Kidney (tissue), 14 donors: ENCODE data around the gene CLMP. TPM values are rescaled to one million over a fixed set of nuclear protein-coding genes. Genes with fewer than 3 reads are reported as not detected.

Source experiments
- DNase-seq, 5 donors: peaks; one replicate each; pipeline ENCODE4 v3.0.0-alpha.2; 2013 to 2020
- FAIRE-seq: peaks from 2 replicates; lab custom pipeline; 2012; peaks lifted over from hg19 to GRCh38; lab: Jason Lieb, UNC
- H3K27ac ChIP-seq, 2 donors: one replicate each; pipeline ENCODE4 v1.7.0; 2013; ENCODE audit warnings: low read depth in 2 of 2, low read length in 2 of 2, inconsistent platforms in 1 of 2
- H3K27me3 ChIP-seq: one replicate; pipeline ENCODE4 v1.7.1; 2013; ENCODE audit warnings: low read length, inconsistent platforms; ENCODE audit not compliant: control insufficient read depth, insufficient read depth
- H3K36me3 ChIP-seq, 3 donors: one replicate each; pipeline versions ENCODE4 v1.7.0 to v1.7.1; 2013; ENCODE audit warnings: low read length in 3 of 3, control low read depth in 1 of 3, inconsistent platforms in 1 of 3; ENCODE audit not compliant: insufficient read depth in 3 of 3, control insufficient read depth in 2 of 3
- H3K4me1 ChIP-seq, 3 donors: one replicate each; pipeline versions ENCODE4 v1.7.0 to v1.7.1; 2013; ENCODE audit warnings: low read length in 3 of 3, inconsistent platforms in 1 of 3, low read depth in 1 of 3; ENCODE audit not compliant: control insufficient read depth in 2 of 3, insufficient read depth in 2 of 3
- H3K4me3 ChIP-seq, 3 donors: one replicate each; pipeline versions ENCODE4 v1.7.0 to v1.8.1; 2013; ENCODE audit warnings: low read length in 3 of 3, control low read depth in 1 of 3, inconsistent platforms in 1 of 3
- H3K9ac ChIP-seq, 3 donors: one replicate each; pipeline versions ENCODE4 v1.7.0 to v1.7.1; 2013; ENCODE audit warnings: low read length in 3 of 3, control low read depth in 1 of 3, inconsistent platforms in 1 of 3
- H3K9me3 ChIP-seq, 3 donors: one replicate each; pipeline versions ENCODE4 v1.7.0 to v1.7.1; 2013; ENCODE audit warnings: low read length in 3 of 3, control low read depth in 1 of 3, inconsistent platforms in 1 of 3; ENCODE audit not compliant: control insufficient read depth in 2 of 3, insufficient read depth in 1 of 3
- CTCF ChIP-seq: IDR thresholded peaks from 3 replicates; pipeline ENCODE4 v1.5.1; 2012; ENCODE audit warnings: mild to moderate bottlenecking, moderate library complexity, borderline replicate concordance; ENCODE audit not compliant: insufficient read depth; ENCODE audit errors: extremely low read depth
- intact Hi-C: fragments of 100-400 bp; cut with DNase I; formaldehyde crosslinking; loops from one replicate; pipeline ENCODE4 v1.11.1; 2022
- polyA plus RNA-seq: library from polyadenylated mRNA; stranded (reverse); fragments of 350-450 nt; fragmentation: Illumina TruSeq; extraction: RNeasy Lipid Tissue Mini Kit (QIAGEN cat#74804); gene quantifications from one replicate; pipeline ENCODE4 v1.2.3, GENCODE V29; 2014; ENCODE audit warnings: low read depth, low replicate concordance; ENCODE audit not compliant: insufficient read depth
- total RNA-seq: library from RNA; stranded (reverse); fragmentation: NEBNext Ultra II Directional; extraction: Animal tissue kit (Norgen Biotek cat#: 25700); gene quantifications from one replicate; pipeline ENCODE4 v1.2.1, GENCODE V29; 2021
- donor health status: control.
- donor health status: control.
- donor health status: control.
- donor health status: control.
- donor health status: control.
- donor health status: DM: yes; HTN: yes; CAD: no.
- donor health status: Normal renal cell carcinoma (clear cell type).

Gene CLMP
- total and polyA plus RNA-seq, 2 donors from 2014 or later, result 1.2 to 6.8 TPM

GRCh38 chr11:123164732-123165450 is 30.2 kb downstream of the CLMP start:
- intact Hi-C loops, result no loop called here
- no peak overlapping the region for H3K27ac ChIP-seq
- no peak for FAIRE-seq

GRCh38 chr11:123163621-123164020 is 31.4 kb downstream of the CLMP start:
- FAIRE-seq (no peak), DNase-seq (no peak)
- H3K9ac ChIP-seq, result no peak overlapping the region

More at GRCh38 chr11:123164732-123165450, 30.2 kb downstream of the CLMP start:
- no peaks in the 10 kb centered on the region for H3K36me3 ChIP-seq
- no peak overlapping the region for H3K9ac ChIP-seq
- H3K4me3 ChIP-seq, result no peak overlapping the region
- no peak for TF ChIP-seq CTCF
- no peaks in the 10 kb centered on the region for H3K27me3 ChIP-seq
- no peaks in the 10 kb centered on the region for H3K4me1 ChIP-seq
- no peak for DNase-seq
- H3K9me3 ChIP-seq, result no peaks in the 10 kb centered on the region

GRCh38 chr11:123161376-123162030 is 33.5 kb downstream of the CLMP start:
- no peak for DNase-seq
- FAIRE-seq, result no peak
- Histone ChIP-seq H3K36me3 (no peaks in the 10 kb centered on the region), H3K27me3 (no peaks in the 10 kb centered on the region), H3K9me3 (no peaks in the 10 kb centered on the region), H3K4me1 (no peaks in the 10 kb centered on the region), H3K27ac (no peak overlapping the region), H3K4me3 (no peak overlapping the region), H3K9ac (no peak overlapping the region)
- intact Hi-C loops, result no loop called here
- no peak for TF ChIP-seq CTCF

More at GRCh38 chr11:123163621-123164020, 31.4 kb downstream of the CLMP start:
- no peaks in the 10 kb centered on the region for H3K27me3 ChIP-seq
- no peaks in the 10 kb centered on the region for H3K9me3 ChIP-seq
- H3K36me3 ChIP-seq, result no peaks in the 10 kb centered on the region
- no peak overlapping the region for H3K27ac ChIP-seq
- H3K4me3 ChIP-seq, result no peak overlapping the region
- no peaks in the 10 kb centered on the region for H3K4me1 ChIP-seq
- intact Hi-C loops, result no loop called here
- TF ChIP-seq CTCF, result no peak
